Panc1 (cell line): ENCODE measurements around the gene SLC34A3. TPM values are rescaled to one million over a fixed set of nuclear protein-coding genes. Genes with fewer than 3 reads are reported as not detected.

Source experiments
- ATAC-seq: fragments of 200-7000 bp; cut with Tn5 transposase; 2 replicates; pipeline ENCODE4 v1.9.1; 2020; ENCODE audit warnings: mild to moderate bottlenecking, moderate library complexity
- BruUV-seq: library from RNA; stranded (reverse); fragments of 400-500 nt; replicated peaks from 2 replicates; lab custom pipeline; 2021; lab: Mats Ljungman, UMichigan
- CTCF ChIA-PET: fragments of 300-600 bp; sonication (Branson Sonifier 250); formaldehyde crosslinking; loops from one replicate; lab custom pipeline; 2022; ENCODE audit warnings: antibody characterized with exemption; lab: Charles Lee
- POLR2A ChIA-PET: fragments of 300-600 bp; sonication (Branson Sonifier 250); formaldehyde crosslinking; loops from one replicate; lab custom pipeline; 2022; ENCODE audit warnings: antibody characterized with exemption; lab: Charles Lee
- DNase-seq: peaks from one replicate; pipeline ENCODE4 v3.0.0-alpha.2; 2010; ENCODE audit warnings: low read depth, low spot score
- H3K27ac ChIP-seq: 2 replicates; pipeline ENCODE4 v1.5.1; 2011; ENCODE audit warnings: mild to moderate bottlenecking, low read length, inconsistent platforms
- H3K27me3 ChIP-seq: fragments of 200-500 bp; sonication (Bioruptor generic); 2 replicates; pipeline ENCODE4 v1.6.0; 2014; ENCODE audit warnings: low read length, inconsistent platforms; ENCODE audit not compliant: control insufficient read depth, insufficient read depth
- H3K36me3 ChIP-seq: fragments of 200-500 bp; sonication (Bioruptor generic); 2 replicates; pipeline ENCODE4 v1.5.1; 2014; ENCODE audit warnings: inconsistent platforms, mild to moderate bottlenecking, low read length, moderate library complexity; ENCODE audit not compliant: control insufficient read depth, insufficient read depth
- H3K4me1 ChIP-seq: 2 replicates; pipeline ENCODE4 v1.5.1; 2011; ENCODE audit warnings: inconsistent platforms, mild to moderate bottlenecking, low read length, moderate library complexity; ENCODE audit not compliant: control insufficient read depth, insufficient read depth
- H3K4me3 ChIP-seq, 2 experiments: 2 replicates each; pipeline ENCODE4 v1.5.1; 2011 to 2012; ENCODE audit warnings: low read depth in 2 of 2, low read length in 2 of 2, mild to moderate bottlenecking in 2 of 2, inconsistent platforms in 1 of 2, moderate library complexity in 1 of 2
- H3K9me3 ChIP-seq: fragments of 200-500 bp; sonication (Bioruptor generic); 2 replicates; pipeline ENCODE4 v1.5.1; 2014; ENCODE audit warnings: low read depth, mild to moderate bottlenecking, inconsistent platforms, low read length, moderate library complexity; ENCODE audit not compliant: control insufficient read depth, insufficient read depth
- CTCF ChIP-seq: fragments of 450-650 bp; IDR thresholded peaks from 2 replicates; pipeline ENCODE4 v1.5.1; 2017; ENCODE audit warnings: mild to moderate bottlenecking
- POLR2AphosphoS5 ChIP-seq: IDR thresholded peaks from 2 replicates; pipeline ENCODE4 v1.6.1; 2012; ENCODE audit warnings: mild to moderate bottlenecking, low read depth, low read length, moderate library complexity
- REST ChIP-seq, 2 experiments: IDR thresholded peaks; 2 replicates each; pipeline ENCODE4 v1.6.1; 2011 to 2012; ENCODE audit warnings: low read depth in 2 of 2, control low read depth in 1 of 2, low read length in 1 of 2, mild to moderate bottlenecking in 1 of 2, moderate library complexity in 1 of 2; ENCODE audit not compliant: insufficient read depth in 1 of 2
- SIN3A ChIP-seq: IDR thresholded peaks from 2 replicates; pipeline ENCODE4 v1.6.1; 2012; ENCODE audit warnings: low read depth, mild to moderate bottlenecking, low read length, moderate library complexity, borderline replicate concordance; ENCODE audit not compliant: insufficient read depth
- TCF7L2 ChIP-seq: IDR thresholded peaks from 2 replicates; pipeline ENCODE4 v1.6.1; 2011; ENCODE audit warnings: mild to moderate bottlenecking, low read depth, low read length, inconsistent platforms
- in situ Hi-C: cut with HindIII; loops from 2 replicates; pipeline ENCODE4 v1.10.0; 2016; ENCODE audit warnings: low sequenced_read_pairs, low pct_unique_long_range_greater_than_20kb
- intact Hi-C: fragments of 100-400 bp; cut with micrococcal nuclease; formaldehyde crosslinking; loops from one replicate; pipeline ENCODE4 v1.10.0; 2022; ENCODE audit not compliant: unreplicated experiment
- total RNA-seq: library from RNA; stranded (reverse); gene quantifications from one replicate; pipeline ENCODE4 v1.2.1, GENCODE V29; 2021; ENCODE audit not compliant: unreplicated experiment

SLC34A3 gene
- total RNA-seq, 1 experiment from 2014 or later, result not detected

GRCh38 chr9:137200311-137201204 is 30.1 kb upstream of the SLC34A3 start, which contains the start of gene TPRN:
Gene TPRN, minus strand, starts transcription at chr9:137200741. Its CDS starts 30 bp downstream, at chr9:137200711.
- POLR2A ChIA-PET, result interaction anchor here (0.5 to 0.8 kb wide), 2 partner anchors 10 to 86 kb away, joined by 4 read pairs; partner anchors contain the start of gene DPP7
- TF ChIP-seq REST (IDR thresholded peaks at IDR 0.05; ENCODE audit: insufficient read depth in 1 of 2, low read depth in 2 of 2, low read length in 1 of 2) (no peak), TCF7L2 (no peak), SIN3A (peak; percentile 92; the same call in 1 of the 2 replicates), POLR2AphosphoS5 (peak; percentile 62), CTCF (no peak)
- intact Hi-C loops, result no loop called here
- peak; percentile 78 for DNase-seq
- H3K27me3 ChIP-seq, result no peaks in the 10 kb centered on the region
- H3K4me3 ChIP-seq, result peak within 1 kb of the TSS; percentile 60 to 63
- H3K27ac ChIP-seq, result peak within 1 kb of the TSS; percentile 65
- H3K4me1 ChIP-seq, result peaks cover 32% of the 10 kb centered on the region
- in situ Hi-C loops, result no loop called here
- ATAC-seq, result peak; percentile 92
- BruUV-seq, result no TSS peak
- H3K36me3 ChIP-seq, result no peaks in the 10 kb centered on the region; the same call in 1 of the 2 replicates
- CTCF ChIA-PET, result interaction anchor here (1.1 kb wide), 1 partner anchor 36 kb away, joined by 8 read pairs; no protein-coding TSS in a partner anchor
- H3K9me3 ChIP-seq, result no peaks in the 10 kb centered on the region

- peak overlapping the region; percentile 65 for H3K27ac ChIP-seq
- ATAC-seq (peak; percentile 4), DNase-seq (no peak)
- peaks cover 2% of the 10 kb centered on the region; the same call in 1 of the 2 replicates for H3K36me3 ChIP-seq
- in situ Hi-C loops, result no loop called here
- intact Hi-C loops, result no loop called here
- BruUV-seq, result no TSS peak
- ChIA-PET POLR2A (interaction anchor here (0.5 to 0.8 kb wide), 2 partner anchors 11 to 87 kb away, joined by 4 read pairs; partner anchors contain the start of gene DPP7), CTCF (interaction anchor here (1.1 kb wide), 1 partner anchor 35 kb away, joined by 8 read pairs; no protein-coding TSS in a partner anchor)
- peak overlapping the region; percentile 60 to 63 for H3K4me3 ChIP-seq
- peaks cover 32% of the 10 kb centered on the region for H3K4me1 ChIP-seq
- TF ChIP-seq REST (IDR thresholded peaks at IDR 0.05; ENCODE audit: insufficient read depth in 1 of 2, low read depth in 2 of 2, low read length in 1 of 2), result no peak
- no peak for TF ChIP-seq TCF7L2
- no peak for TF ChIP-seq CTCF
- TF ChIP-seq POLR2AphosphoS5, result no peak
- TF ChIP-seq SIN3A, result no peak
- no peaks in the 10 kb centered on the region for H3K9me3 ChIP-seq
- no peaks in the 10 kb centered on the region for H3K27me3 ChIP-seq
Observed at GRCh38 chr9:137201205-137201868, 29.4 kb upstream of the SLC34A3 start.
